GM19193 (cell line): ENCODE results near the gene BANF2.

ENCODE experiments used
- POLR2A ChIP-seq: IDR thresholded peaks from 4 replicates; pipeline ENCODE4 v1.6.1; 2011; ENCODE audit not compliant: insufficient read depth, insufficient read length; ENCODE audit errors: extremely low read depth

BANF2 gene

GRCh38 chr20:17757496-17757895 lies 57.7 kb downstream of the BANF2 start:
- TF ChIP-seq POLR2A, result no peak

GRCh38 chr20:17758010-17758409 lies 58.2 kb downstream of the BANF2 start:
- no peak for TF ChIP-seq POLR2A

GRCh38 chr20:17758512-17758911 lies 58.7 kb downstream of the BANF2 start:
- TF ChIP-seq POLR2A, result no peak

GRCh38 chr20:17759449-17759848 lies 59.7 kb downstream of the BANF2 start:
- no peak for TF ChIP-seq POLR2A

- no peak for TF ChIP-seq POLR2A
Measured at GRCh38 chr20:17761604-17762003, 61.8 kb downstream of the BANF2 start.

- no peak for TF ChIP-seq POLR2A
Measured at GRCh38 chr20:17762243-17762872, 62.6 kb downstream of the BANF2 start.

- TF ChIP-seq POLR2A, result no peak
Measured at GRCh38 chr20:17762873-17763557, 63.2 kb downstream of the BANF2 start.

- TF ChIP-seq POLR2A, result no peak
Measured at GRCh38 chr20:17765017-17765416, 65.3 kb downstream of the BANF2 start.

GRCh38 chr20:17765584-17765983 lies 65.8 kb downstream of the BANF2 start:
- TF ChIP-seq POLR2A, result no peak

GRCh38 chr20:17766226-17766625 lies 66.5 kb downstream of the BANF2 start:
- TF ChIP-seq POLR2A, result no peak

GRCh38 chr20:17767624-17768023 lies 67.9 kb downstream of the BANF2 start:
- TF ChIP-seq POLR2A, result no peak

- TF ChIP-seq POLR2A, result no peak
Measured at GRCh38 chr20:17768271-17768670, 68.5 kb downstream of the BANF2 start.

GRCh38 chr20:17771206-17772004 lies 71.6 kb downstream of the BANF2 start:
- TF ChIP-seq POLR2A, result no peak

- TF ChIP-seq POLR2A, result no peak
Measured at GRCh38 chr20:17772005-17772343, 72.2 kb downstream of the BANF2 start.

GRCh38 chr20:17773619-17774018 lies 73.9 kb downstream of the BANF2 start:
- no peak for TF ChIP-seq POLR2A

- no peak for TF ChIP-seq POLR2A
Measured at GRCh38 chr20:17775600-17775999, 75.8 kb downstream of the BANF2 start.
